Activated CD4-positive, alpha-beta T cell treated with anti-CD3 and anti-CD28 coated beads, Interleukin-2, amount 50 U/mL, for 4 hours (primary cell): ENCODE measurements around the gene MED8.
"Not testable (repeated sequence)": the region's sequence is repeated elsewhere in the genome, so short reads cannot be mapped to it uniquely, and the experiment has no call there.

Experiments used
- DNase-seq, 2 experiments: peaks; one replicate each; pipeline ENCODE4 v3.0.0-alpha.2; 2020

MED8 gene

GRCh38 chr1:43382027-43382779 is 7.4 kb downstream of the MED8 start:
- DNase-seq, result no peak

DNA sequence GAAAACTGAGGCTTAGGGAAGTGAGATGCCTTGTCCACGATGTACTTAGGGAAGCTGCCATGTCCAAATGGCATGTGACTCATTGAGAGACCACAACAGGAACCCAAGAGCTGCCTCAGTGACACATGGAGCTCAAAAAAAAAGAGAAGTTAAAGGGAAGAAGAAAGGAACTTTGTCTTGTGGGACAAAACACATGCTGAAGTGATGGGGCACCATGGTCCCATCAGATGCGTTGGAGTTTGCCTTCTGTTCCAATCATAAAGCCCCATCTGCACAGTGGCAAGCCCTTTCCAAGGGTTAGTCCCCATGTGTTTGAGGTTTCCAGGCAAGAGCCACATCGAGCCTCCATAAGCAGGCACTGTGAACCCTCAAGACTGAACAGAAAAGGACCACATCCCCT is 8.0 kb downstream of the MED8 start:
- DNase-seq, result no peak

- no peak for DNase-seq
These were observed 10.1 kb downstream of the MED8 start for GRCh38 chr1:43379476-43379875.

DNA sequence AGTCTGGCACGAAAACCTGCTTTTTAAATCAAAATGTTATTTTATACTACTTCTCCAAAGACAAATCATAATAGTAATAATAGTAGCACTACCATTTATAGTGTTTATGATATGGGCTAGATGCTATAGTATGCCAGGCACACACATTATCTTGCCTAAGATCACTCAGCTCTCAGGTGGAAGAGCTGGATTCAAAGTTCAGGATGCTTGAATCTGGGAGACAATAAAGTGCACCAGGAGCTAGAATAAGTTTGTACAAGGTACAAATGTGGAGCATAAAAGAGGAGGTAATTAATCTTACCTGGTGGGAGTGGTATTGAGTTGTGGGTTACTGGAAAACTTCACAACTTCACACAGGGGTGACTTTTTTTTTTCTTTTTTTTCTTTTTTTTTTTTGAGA is 11.8 kb downstream of the MED8 start:
- no peak for DNase-seq

- no peak for DNase-seq
These were observed 12.8 kb downstream of the MED8 start for GRCh38 chr1:43376723-43377235.

DNA sequence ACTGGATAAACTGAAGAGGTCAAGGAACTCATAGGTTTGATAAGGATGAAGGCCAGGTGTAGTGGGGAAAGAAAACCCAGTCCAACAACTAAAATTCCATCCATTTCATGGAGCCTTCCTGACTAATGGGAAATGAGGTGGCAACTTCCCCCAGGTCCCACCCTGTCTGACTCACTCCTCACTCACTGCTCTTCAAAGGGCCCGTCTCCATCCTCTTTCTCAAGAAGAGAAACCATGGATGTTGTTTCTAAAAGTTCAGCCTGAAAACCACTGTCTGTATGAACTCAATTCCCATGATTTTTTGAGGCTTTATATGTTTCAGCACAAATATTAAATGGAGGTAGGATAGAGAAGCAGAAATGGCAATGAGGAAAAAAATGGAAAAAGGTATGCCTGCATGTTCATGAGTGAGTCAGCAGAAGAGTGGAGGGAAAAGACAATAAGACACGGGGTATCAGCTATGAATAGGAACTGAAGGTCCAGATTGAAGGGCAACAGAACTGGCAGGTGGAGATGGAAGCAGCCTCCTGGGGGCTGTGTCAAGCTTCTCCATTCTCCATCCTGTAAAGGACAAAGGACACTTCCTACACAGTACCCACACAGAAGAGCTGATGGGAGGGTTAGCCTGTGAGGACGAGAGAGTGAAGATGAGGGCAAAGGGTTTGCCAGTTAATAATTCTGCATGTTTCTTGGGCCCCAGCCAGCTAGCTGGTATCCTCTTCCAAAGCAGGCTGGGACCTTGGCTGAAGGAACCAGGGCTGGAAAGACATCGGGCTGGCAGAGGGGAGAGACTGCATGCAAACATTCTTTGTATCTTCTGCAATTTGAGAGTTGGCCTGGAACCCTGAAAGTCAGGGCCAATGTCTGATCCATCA is 16.3 kb downstream of the MED8 start:
- no peak for DNase-seq

DNA sequence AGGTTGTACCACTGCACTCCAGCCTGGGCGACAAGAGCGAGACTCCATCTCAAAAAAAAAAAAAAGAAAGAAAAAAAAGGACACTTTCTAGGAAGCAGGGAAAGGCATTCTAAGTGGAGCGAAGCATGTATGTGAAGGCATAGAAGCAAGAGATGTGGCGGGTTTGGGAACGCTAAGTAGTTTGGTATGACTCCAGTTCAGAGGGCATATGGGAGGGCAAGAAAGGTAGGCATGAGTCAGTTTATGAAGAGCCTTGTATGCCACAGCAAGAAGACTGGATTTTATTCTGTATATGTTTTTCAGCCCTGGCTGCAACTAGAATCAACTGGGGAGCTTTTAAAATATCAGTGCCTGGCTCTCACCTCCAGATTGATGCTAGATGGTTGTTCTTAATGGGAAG is 17.4 kb downstream of the MED8 start:
- DNase-seq, result no peak

GRCh38 chr1:43370564-43370963 is 19.0 kb downstream of the MED8 start:
- no peak for DNase-seq

- not testable (repeated sequence) for DNase-seq
These were observed 19.8 kb downstream of the MED8 start for GRCh38 chr1:43369779-43370178.

- DNase-seq, result no peak
These were observed 21.0 kb downstream of the MED8 start for GRCh38 chr1:43368646-43369020.

DNA sequence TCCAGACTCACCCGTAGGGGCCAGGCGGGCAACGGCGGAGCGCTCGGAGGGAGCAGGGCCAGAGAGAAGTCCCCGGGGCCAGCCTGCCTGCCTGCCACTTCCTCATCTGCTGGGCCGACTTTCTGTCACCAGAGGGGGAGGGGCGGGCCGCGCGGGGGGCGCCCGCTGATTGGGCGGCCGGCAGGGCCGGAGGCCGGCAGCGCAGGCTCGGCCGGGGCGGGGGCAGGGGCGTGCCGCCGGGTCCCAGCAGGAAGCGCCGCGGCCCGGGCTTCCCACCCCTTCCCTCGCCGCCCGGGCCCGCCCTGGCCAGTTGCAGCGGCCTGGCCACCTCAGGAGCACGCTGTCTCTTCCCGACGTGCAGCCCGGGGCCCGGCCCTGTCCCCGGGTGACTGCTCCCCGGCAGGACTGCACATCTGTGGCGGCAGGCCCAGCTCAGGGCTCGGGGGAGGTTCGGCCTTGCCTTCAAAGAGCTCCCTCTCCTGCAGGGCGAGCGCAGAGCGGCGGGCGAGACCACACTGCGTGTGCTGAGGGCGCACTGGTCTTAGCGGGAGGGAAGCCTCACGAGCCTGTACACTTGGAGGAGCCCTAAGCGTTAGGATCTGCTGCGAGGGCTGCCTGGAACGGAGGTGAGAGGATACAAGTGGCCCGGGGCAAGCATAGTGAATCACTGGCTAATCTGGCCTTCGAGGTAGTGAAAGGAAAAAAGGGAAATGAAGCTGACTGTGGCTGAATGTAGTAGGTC is 21.5 kb downstream of the MED8 start, which contains the start of gene ELOVL1:
Gene ELOVL1, minus strand, starts transcription at position 108 of the 742 bp plus-strand sequence. CDS start 2,402 bp downstream, outside the sequence.
- peak; percentile 71 to 73 for DNase-seq

DNA sequence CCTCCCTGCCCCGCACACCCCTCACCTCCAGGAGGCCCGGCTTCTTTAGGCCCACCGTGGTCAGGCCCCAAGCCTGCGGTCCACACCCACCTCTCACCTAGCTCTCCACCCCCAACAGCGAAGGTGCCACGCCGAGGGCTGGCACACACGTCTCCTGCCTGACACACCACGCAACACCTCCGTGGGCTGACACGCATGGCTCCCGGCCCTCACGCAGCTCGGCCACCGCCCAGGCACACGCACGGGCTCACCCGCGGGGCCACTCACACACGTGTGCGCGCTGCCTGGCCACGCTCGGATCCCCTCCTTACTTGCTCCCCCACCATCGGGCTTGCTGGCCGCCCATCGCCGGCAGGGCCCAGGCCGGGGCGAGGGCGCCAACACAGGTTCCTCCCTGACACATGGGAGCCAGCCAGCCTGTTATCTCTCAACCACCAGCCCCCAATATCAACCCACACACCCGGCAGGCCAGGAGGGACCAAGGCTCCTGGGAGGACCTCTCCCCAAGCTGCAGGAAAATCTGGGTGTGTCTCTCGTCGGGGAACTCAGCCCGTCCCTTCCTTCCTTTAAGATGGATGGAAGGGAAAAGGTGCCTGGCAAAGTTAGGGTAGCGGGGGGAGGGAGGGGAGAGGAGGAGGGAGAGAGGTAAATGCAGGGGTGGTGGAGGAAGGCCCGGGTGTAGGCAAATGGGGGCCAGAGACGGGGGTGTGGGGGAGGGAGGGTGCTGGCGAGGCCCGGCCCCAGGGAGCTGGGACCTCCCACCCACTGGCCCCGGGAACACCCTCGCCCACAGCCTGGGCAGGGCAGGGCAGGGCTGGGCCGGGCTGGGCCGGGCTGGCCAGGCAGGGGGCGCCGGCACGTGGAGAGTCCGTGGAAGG is 22.3 kb downstream of the MED8 start:
- DNase-seq, result peak; percentile 27 to 41

GRCh38 chr1:43366601-43367025 is 23.0 kb downstream of the MED8 start:
- DNase-seq, result no peak

DNA sequence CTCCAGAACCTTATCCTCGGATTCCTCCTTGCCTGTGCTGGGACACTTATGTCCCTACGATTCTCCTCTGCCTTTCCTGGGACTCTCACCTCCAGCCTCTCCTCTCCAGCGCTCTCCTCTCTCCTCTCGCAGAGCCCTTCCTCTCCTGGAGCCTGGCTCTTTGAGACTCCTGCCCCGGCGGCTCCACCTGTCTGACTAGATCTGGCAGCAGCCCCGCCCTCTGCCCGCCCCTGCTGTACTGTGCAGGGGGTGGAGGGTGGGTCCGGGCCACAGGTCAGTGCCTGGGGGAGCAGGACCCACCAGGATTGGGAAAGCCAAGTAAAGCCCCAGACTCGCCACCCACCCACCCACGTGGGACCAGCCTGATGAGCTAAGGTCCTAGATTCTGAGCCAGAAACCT is 23.4 kb downstream of the MED8 start:
- no peak for DNase-seq

GRCh38 chr1:43365678-43366077 is 23.9 kb downstream of the MED8 start:
- DNase-seq, result no peak

DNA sequence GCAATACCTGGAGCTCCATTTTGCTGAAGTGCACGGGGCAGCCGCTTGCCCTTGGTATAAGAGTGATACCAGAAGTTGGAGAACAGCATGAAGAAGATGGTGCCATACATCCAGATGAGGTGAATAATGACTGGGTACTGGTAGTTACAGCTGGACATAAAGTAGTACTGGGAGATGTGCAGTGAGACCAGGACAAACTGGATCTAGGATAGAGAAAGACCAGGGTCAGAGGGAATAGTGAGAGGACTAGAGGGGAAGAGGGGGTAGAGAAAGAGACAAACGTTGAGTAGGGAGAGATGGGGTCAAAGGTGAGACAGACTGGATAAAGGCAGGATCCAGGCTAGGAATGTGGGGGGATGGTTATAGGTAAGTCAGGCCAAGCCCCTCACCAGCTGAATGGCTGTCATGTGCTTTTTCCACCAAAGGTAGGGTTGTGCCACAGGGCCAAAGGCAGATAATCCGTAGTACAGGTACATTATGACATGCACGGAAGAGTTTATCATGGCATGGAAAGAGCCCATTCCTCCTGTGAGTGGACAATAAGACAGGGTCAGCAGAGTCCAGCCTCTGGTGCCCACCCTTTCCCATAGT is 25.6 kb downstream of the MED8 start:
- DNase-seq, result no peak

GRCh38 chr1:43363283-43363934 is 26.2 kb downstream of the MED8 start:
- DNase-seq, result no peak

- DNase-seq, result no peak
These were observed 29.0 kb downstream of the MED8 start for GRCh38 chr1:43360616-43361015.

DNA sequence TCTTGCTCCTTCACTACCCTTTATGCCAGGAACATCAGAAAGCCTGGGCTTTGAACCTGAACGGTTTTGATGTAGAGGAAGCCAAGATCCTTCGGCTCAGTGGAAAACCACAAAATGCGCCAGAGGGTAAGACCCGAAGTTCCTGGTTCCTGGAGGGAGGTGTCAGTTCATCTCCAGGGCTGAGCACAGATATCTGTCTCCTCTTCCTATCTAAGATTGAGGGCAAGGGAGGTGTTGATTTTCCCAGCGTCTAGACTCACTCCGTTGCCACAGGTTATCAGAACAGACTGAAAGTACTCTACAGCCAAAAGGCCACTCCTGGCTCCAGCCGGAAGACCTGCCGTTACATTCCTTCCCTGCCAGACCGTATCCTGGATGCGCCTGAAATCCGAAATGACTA is 29.9 kb downstream of the MED8 start:
- DNase-seq, result no peak

- DNase-seq, result peak; percentile 96 to 97
These were observed 30.6 kb downstream of the MED8 start, which contains the start of gene CDC20 for GRCh38 chr1:43358746-43359693. TSS of gene CDC20 (plus strand) at chr1:43358981. CDS start at chr1:43359216, 235 bp downstream.
